ENCODE measurements around the gene BID. TPM values are rescaled to one million over a fixed set of nuclear protein-coding genes. Genes with fewer than 3 reads are reported as not detected.

The BID gene
- total and polyA plus RNA-seq, 4 experiments from 2014 or later, result 22.0 to 104 (median 47.7) TPM

DNA sequence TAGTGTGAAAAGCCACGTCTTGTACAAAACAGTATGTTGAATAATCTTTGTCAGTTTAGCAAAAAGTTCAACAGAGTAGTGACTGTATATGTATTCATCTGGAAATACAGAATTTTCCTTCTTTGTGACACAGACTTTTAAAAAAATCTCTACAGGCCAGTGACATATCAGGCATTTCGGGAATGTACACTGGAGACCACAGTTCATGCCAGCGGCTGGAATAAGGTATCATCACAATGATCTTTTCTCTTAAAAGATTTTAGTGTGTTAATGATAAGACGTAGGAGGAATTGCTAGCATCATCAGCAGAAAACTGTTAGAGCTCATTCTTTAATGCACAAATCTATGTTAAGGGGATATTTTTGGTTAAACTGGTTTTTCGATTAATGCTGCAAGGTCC, 78.3 kb downstream of the BID start:
- H3K9me3 Mint-ChIP-seq, result no peaks in the 10 kb centered on the region
- Histone ChIP-seq H3K4me1 (ENCODE audit: insufficient read depth, low read length) (no peaks in the 10 kb centered on the region), H3K36me3 (ENCODE audit: insufficient read depth, low read length) (no peaks in the 10 kb centered on the region), H3K9me3 (ENCODE audit: control insufficient read depth in 1 of 2, low read length in 2 of 2) (no peaks in the 10 kb centered on the region), H3K27me3 (ENCODE audit: insufficient read depth, low read length) (no peaks in the 10 kb centered on the region), H3K4me3 (ENCODE audit: low read length in 2 of 2) (no peak overlapping the region), H3K27ac (ENCODE audit: low read depth, low read length) (no peak overlapping the region)
- intact Hi-C loops (cut with micrococcal nuclease), result no loop called here
- no peaks in the 10 kb centered on the region for H3K27me3 Mint-ChIP-seq
- DNase-seq, result no peak
- H3K36me3 Mint-ChIP-seq, result peaks cover 20 to 38% of the 10 kb centered on the region in 2 donors
- POLR2A ChIA-PET (ENCODE audit: partially characterized antibody), result no interaction called here
- H3K4me3 Mint-ChIP-seq, result no peak overlapping the region
- H3K4me1 Mint-ChIP-seq, result peaks cover 6 to 8% (median 6%) of the 10 kb centered on the region in 4 donors
- peak overlapping the region in 1 of 7 donors; percentile 42 for H3K27ac Mint-ChIP-seq
- CTCF ChIA-PET (ENCODE audit: partially characterized antibody), result no interaction called here

GRCh38 chr22:17694752-17695151, 79.5 kb downstream of the BID start:
- Histone ChIP-seq H3K9me3 (ENCODE audit: control insufficient read depth in 1 of 2, low read length in 2 of 2) (no peaks in the 10 kb centered on the region), H3K36me3 (ENCODE audit: insufficient read depth, low read length) (no peaks in the 10 kb centered on the region), H3K27me3 (ENCODE audit: insufficient read depth, low read length) (no peaks in the 10 kb centered on the region), H3K4me1 (ENCODE audit: insufficient read depth, low read length) (no peaks in the 10 kb centered on the region), H3K27ac (ENCODE audit: low read depth, low read length) (no peak overlapping the region), H3K4me3 (ENCODE audit: low read length in 2 of 2) (no peak overlapping the region)
- no peaks in the 10 kb centered on the region for H3K27me3 Mint-ChIP-seq
- H3K36me3 Mint-ChIP-seq, result peaks cover 20 to 32% of the 10 kb centered on the region in 2 donors
- no peak overlapping the region for H3K4me3 Mint-ChIP-seq
- peaks cover 6 to 8% (median 6%) of the 10 kb centered on the region in 4 donors for H3K4me1 Mint-ChIP-seq
- intact Hi-C loops (cut with micrococcal nuclease), result no loop called here
- H3K9me3 Mint-ChIP-seq, result no peaks in the 10 kb centered on the region
- ChIA-PET CTCF (ENCODE audit: partially characterized antibody) (no interaction called here), POLR2A (ENCODE audit: partially characterized antibody) (no interaction called here)
- no peak overlapping the region for H3K27ac Mint-ChIP-seq
- no peak for DNase-seq

GRCh38 chr22:17694193-17694592, 80.1 kb downstream of the BID start:
- Mint-ChIP-seq H3K4me1 (peaks cover 6 to 8% (median 6%) of the 10 kb centered on the region in 4 donors), H3K27ac (no peak overlapping the region), H3K9me3 (no peaks in the 10 kb centered on the region), H3K27me3 (no peaks in the 10 kb centered on the region), H3K36me3 (peaks cover 20 to 30% of the 10 kb centered on the region in 2 donors), H3K4me3 (no peak overlapping the region)
- Histone ChIP-seq H3K27ac (ENCODE audit: low read depth, low read length) (no peak overlapping the region), H3K27me3 (ENCODE audit: insufficient read depth, low read length) (no peaks in the 10 kb centered on the region), H3K36me3 (ENCODE audit: insufficient read depth, low read length) (peaks cover 2% of the 10 kb centered on the region), H3K9me3 (ENCODE audit: control insufficient read depth in 1 of 2, low read length in 2 of 2) (no peaks in the 10 kb centered on the region), H3K4me1 (ENCODE audit: insufficient read depth, low read length) (no peaks in the 10 kb centered on the region), H3K4me3 (ENCODE audit: low read length in 2 of 2) (no peak overlapping the region)
- POLR2A ChIA-PET (ENCODE audit: partially characterized antibody), result no interaction called here
- no peak for DNase-seq
- CTCF ChIA-PET (ENCODE audit: partially characterized antibody), result no interaction called here
- intact Hi-C loops (cut with micrococcal nuclease), result no loop called here

DNA sequence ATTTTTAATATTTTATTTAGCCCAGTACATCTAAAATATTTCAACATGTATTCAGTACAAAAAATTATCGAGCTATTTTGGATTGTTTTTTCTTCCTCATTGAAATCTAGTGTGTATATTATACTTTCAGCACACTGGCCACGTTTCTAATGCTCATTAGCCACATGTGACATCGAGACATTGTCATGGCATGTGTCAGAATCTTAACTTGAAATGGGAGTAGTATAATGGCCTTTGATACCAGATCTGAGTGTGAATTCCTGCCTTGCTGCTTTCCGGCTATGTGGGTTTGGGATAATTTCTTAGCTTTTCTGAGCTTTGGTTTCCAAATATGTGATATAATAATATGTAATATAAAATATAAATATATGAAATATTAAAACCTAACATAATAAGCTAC, 81.4 kb downstream of the BID start:
- H3K4me1 Mint-ChIP-seq, result peaks cover 0 to 6% (median 5%) of the 10 kb centered on the region in 4 donors
- DNase-seq, result no peak
- H3K27me3 Mint-ChIP-seq, result no peaks in the 10 kb centered on the region
- H3K27ac Mint-ChIP-seq, result no peak overlapping the region
- Histone ChIP-seq H3K4me3 (ENCODE audit: low read length in 2 of 2) (no peak overlapping the region), H3K4me1 (ENCODE audit: insufficient read depth, low read length) (no peaks in the 10 kb centered on the region), H3K36me3 (ENCODE audit: insufficient read depth, low read length) (peaks cover 6% of the 10 kb centered on the region), H3K27me3 (ENCODE audit: insufficient read depth, low read length) (no peaks in the 10 kb centered on the region), H3K27ac (ENCODE audit: low read depth, low read length) (no peak overlapping the region), H3K9me3 (ENCODE audit: control insufficient read depth in 1 of 2, low read length in 2 of 2) (no peaks in the 10 kb centered on the region)
- no peaks in the 10 kb centered on the region for H3K9me3 Mint-ChIP-seq
- no peak overlapping the region for H3K4me3 Mint-ChIP-seq
- intact Hi-C loops (cut with micrococcal nuclease), result no loop called here
- ChIA-PET POLR2A (ENCODE audit: partially characterized antibody) (no interaction called here), CTCF (ENCODE audit: partially characterized antibody) (interaction anchor here (0.7 to 0.9 kb wide), 2 partner anchors 13 to 18 kb away, joined by 3 read pairs; no protein-coding TSS in a partner anchor)
- peaks cover 16 to 29% of the 10 kb centered on the region in 2 donors for H3K36me3 Mint-ChIP-seq

DNA sequence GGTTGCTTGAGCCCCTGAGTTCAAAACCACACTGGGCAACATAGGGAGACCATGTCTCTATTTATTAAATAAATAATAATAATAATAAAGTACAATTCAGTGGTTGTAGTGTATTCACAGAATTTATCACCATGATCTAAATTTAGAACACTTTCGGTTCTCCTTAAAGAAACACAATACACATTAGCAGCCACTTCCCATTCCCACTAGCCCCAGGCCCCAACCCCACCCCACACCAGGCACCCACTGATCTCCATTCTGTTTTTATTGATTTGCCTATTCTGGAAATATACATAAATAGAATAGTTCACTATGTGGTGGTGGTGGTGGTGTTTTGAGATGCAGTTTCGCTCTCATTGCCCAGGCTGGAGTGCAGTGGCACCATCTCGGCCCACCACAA, 90.0 kb downstream of the BID start:
- no peak overlapping the region for H3K4me3 ChIP-seq (ENCODE audit: low read length in 2 of 2)
- H3K36me3 ChIP-seq (ENCODE audit: insufficient read depth, low read length), result peaks cover 4% of the 10 kb centered on the region
- H3K27me3 Mint-ChIP-seq, result no peaks in the 10 kb centered on the region
- DNase-seq, result no peak
- no peaks in the 10 kb centered on the region for H3K9me3 ChIP-seq (ENCODE audit: control insufficient read depth in 1 of 2, low read length in 2 of 2)
- intact Hi-C loops (cut with micrococcal nuclease), result no loop called here
- CTCF ChIA-PET (ENCODE audit: partially characterized antibody), result no interaction called here
- H3K4me1 ChIP-seq (ENCODE audit: insufficient read depth, low read length), result no peaks in the 10 kb centered on the region
- peaks cover 3 to 13% of the 10 kb centered on the region in 2 donors for H3K36me3 Mint-ChIP-seq
- H3K27me3 ChIP-seq (ENCODE audit: insufficient read depth, low read length), result no peaks in the 10 kb centered on the region
- peaks cover 0 to 9% (median 6%) of the 10 kb centered on the region in 4 donors for H3K4me1 Mint-ChIP-seq
- H3K9me3 Mint-ChIP-seq, result no peaks in the 10 kb centered on the region
- no peak overlapping the region for H3K27ac ChIP-seq (ENCODE audit: low read depth, low read length)
- H3K4me3 Mint-ChIP-seq, result no peak overlapping the region
- H3K27ac Mint-ChIP-seq, result no peak overlapping the region
- POLR2A ChIA-PET (ENCODE audit: partially characterized antibody), result no interaction called here

Small RNAs within 50 kb of the gene (microRNA-seq; reads per million reads assigned to microRNA genes)
- gene MIR3198-1 (ENCODE audit: borderline microRNAs expressed, borderline number of aligned reads, borderline replicate concordance), result not detected

Other genes starting within 250 kb of the BID start
- gene SLC25A18, start 211.0 kb downstream of the BID start, total RNA-seq, result not detected
- gene SLC25A18, start 211.0 kb downstream of the BID start, polyA plus RNA-seq, result under 1 TPM in 1 of 2 donors, not detected in 1; 0.10 TPM
- 10 to 100 TPM; 88.0 to 88.7 TPM for gene ATP6V1E1, start 145.7 kb downstream of the BID start, total RNA-seq
- 100 to 1,000 TPM; 124 to 130 TPM for gene ATP6V1E1, start 145.7 kb downstream of the BID start, polyA plus RNA-seq
- 10 to 100 TPM; 28.3 to 32.6 TPM for gene BCL2L13, start 135.7 kb downstream of the BID start, total RNA-seq
- gene BCL2L13, start 135.7 kb downstream of the BID start, polyA plus RNA-seq, result 10 to 100 TPM; 33.1 to 39.2 TPM

Measured in CD4-positive, alpha-beta memory T cell (primary cell).